ENCODE data around the gene VWA1. TPM values are rescaled to one million over a fixed set of nuclear protein-coding genes. Genes with fewer than 3 reads are reported as not detected.
"Not testable (repeated sequence)": the region's sequence is repeated elsewhere in the genome, so short reads cannot be mapped to it uniquely, and the experiment has no call there.

Gene VWA1
- total RNA-seq, 2 donors from 2014 or later: 47.1 to 55.5 TPM

DNA sequence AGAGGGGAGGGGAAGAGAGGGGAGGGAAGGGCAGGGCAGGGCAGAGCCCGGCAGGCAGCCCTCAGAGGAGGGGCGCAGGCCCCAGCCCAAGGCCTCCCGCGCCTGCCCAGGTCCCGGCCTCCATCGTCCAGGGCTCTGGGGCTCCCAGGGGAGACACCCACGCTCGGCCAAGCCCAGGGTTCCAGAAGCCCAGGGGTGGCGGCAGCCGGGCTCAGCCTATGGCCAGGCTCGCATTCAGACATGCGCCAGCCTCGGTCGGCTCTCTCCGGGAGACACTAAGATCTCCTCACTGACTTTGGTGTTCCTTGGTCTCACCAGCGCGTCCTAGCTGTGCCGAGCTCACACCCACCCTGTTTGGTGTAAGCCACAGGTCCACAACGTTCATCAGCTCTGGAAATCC lies 7.3 kb upstream of the VWA1 start:
- 81 to 82% methylated on average over 8 to 15 of the region's 19 CpGs for WGBS, 2 donors
- peaks cover 49% of the 10 kb centered on the region for H3K4me1 ChIP-seq
- H3K27me3 ChIP-seq: no peaks in the 10 kb centered on the region
- no peaks in the 10 kb centered on the region for H3K9me3 ChIP-seq
- TF ChIP-seq, protein P1, sequence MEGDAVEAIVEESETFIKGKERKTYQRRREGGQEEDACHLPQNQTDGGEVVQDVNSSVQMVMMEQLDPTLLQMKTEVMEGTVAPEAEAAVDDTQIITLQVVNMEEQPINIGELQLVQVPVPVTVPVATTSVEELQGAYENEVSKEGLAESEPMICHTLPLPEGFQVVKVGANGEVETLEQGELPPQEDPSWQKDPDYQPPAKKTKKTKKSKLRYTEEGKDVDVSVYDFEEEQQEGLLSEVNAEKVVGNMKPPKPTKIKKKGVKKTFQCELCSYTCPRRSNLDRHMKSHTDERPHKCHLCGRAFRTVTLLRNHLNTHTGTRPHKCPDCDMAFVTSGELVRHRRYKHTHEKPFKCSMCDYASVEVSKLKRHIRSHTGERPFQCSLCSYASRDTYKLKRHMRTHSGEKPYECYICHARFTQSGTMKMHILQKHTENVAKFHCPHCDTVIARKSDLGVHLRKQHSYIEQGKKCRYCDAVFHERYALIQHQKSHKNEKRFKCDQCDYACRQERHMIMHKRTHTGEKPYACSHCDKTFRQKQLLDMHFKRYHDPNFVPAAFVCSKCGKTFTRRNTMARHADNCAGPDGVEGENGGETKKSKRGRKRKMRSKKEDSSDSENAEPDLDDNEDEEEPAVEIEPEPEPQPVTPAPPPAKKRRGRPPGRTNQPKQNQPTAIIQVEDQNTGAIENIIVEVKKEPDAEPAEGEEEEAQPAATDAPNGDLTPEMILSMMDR (IDR thresholded peaks at IDR 0.05): no peak
- no peak for TF ChIP-seq POLR2A (IDR thresholded peaks at IDR 0.05)
- no peak for ATAC-seq
- no peaks in the 10 kb centered on the region for H3K36me3 ChIP-seq (replicated peaks in 1 of 2; ENCODE audit: insufficient read depth in 1 of 2, low read depth in 2 of 2)
- intact Hi-C loops (cut with DNase I): no loop called here
- no peak overlapping the region for H3K4me3 ChIP-seq
- no peak overlapping the region for H3K27ac ChIP-seq
- no peak for DNase-seq

DNA sequence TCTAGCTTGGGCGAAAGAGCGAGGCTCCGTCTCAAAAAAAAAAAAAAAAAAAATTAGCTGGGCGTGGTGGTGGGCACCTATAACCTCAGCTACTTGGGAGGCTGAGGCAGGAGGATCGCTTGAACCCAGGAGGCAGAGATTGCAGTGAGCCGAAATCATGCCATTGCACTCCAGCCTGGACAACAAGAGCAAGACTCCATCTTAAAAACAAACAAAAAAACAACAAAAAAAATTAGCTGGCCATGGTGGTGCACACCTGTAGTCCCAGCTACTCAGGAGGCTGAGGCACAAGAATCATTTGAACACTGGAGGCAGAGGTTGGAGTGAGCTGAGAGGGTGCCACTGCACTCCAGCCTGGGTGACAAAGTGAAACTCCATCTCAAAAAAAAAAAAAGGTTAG lies 6.5 kb upstream of the VWA1 start:
- ATAC-seq; DNase-seq; H3K27me3 ChIP-seq; H3K4me3 ChIP-seq; H3K36me3 ChIP-seq (replicated peaks in 1 of 2; ENCODE audit: insufficient read depth in 1 of 2, low read depth in 2 of 2); H3K9me3 ChIP-seq; intact Hi-C loops (cut with DNase I): not testable (repeated sequence)
- Histone ChIP-seq H3K27ac (peak overlapping the region in 1 of 4 donors; percentile 94), H3K4me1 (peaks cover 57% of the 10 kb centered on the region)
- 93 to 96% methylated on average over 6 of the region's 6 CpGs for WGBS, 2 donors

DNA sequence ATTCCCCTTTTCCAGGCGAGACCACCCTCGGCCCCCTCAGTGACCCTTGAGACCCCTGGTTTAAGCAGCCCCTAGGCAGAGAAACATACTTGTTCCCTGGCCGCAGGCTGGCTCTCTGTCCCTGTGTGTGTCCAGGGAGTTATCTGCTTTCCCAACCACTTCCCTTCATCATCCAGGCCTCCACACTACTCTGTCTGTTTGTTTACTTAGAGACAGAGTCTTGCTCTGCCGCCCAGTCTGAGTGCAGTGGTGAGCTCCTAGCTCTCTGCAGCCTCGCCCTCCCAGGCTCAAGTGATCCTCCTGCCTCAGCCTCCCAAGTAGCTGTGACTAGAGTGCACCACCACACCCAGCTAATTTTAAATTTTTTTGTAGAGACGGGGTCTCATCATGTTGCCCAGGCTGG lies 5.8 kb upstream of the VWA1 start:
- H3K4me3 ChIP-seq: no peak overlapping the region
- H3K36me3 ChIP-seq (replicated peaks in 1 of 2; ENCODE audit: insufficient read depth in 1 of 2, low read depth in 2 of 2): no peaks in the 10 kb centered on the region
- peaks cover 64% of the 10 kb centered on the region for H3K4me1 ChIP-seq
- H3K27me3 ChIP-seq: no peaks in the 10 kb centered on the region
- H3K27ac ChIP-seq: peak overlapping the region; percentile 78 to 94 (median 93)
- TF ChIP-seq, protein P1 (IDR thresholded peaks at IDR 0.05): no peak
- TF ChIP-seq POLR2A (IDR thresholded peaks at IDR 0.05): no peak
- 59 to 66% methylated on average over 6 of the region's 6 CpGs for WGBS, 2 donors
- H3K9me3 ChIP-seq: no peaks in the 10 kb centered on the region
- DNase-seq (no peak), ATAC-seq (no peak)
- intact Hi-C loops (cut with DNase I): no loop called here

DNA sequence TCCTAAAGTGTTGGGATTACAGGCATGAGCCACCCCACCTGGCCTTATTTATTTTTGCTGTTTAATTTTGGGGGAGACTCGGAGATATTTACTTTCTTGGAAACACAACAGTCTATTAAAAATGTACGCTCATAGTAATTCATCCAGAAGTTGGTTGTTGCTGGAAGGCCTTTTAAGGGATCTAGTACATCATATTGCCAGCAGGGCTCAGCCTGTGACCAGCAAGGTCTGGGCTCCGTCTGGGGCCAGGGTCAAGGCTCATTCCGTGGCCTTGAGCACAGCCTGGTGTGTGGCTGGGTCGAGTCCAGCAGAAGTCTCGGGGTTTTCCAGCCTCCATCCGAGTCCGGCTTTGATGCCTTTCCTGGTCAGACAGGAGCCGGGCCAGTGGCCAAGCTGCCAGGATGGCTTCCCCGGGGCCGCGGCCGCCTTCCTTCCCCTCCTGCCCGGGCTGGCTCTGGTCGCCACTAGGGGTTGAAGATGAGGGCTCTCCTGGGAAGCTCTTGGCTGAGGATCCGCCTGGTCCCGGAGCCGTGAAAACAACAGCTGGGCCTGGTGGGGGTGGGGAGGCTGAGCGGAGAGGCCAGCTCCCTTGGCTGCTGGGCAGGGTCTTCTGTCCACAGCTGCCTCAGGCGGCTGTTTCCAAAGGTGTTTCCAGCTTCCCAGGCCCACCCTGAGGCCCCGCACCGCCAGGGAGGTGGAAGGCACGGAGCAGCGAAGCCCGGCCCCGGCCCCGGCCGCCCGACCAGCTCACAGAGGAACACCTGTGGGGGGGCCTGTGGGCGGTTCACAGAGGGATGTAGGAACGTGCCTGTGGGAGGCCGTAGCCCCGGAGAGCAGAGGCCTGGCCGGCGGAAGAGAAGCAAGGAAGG lies 5.1 kb upstream of the VWA1 start:
- intact Hi-C loops (cut with DNase I): no loop called here
- Histone ChIP-seq H3K4me1 (peaks cover 71% of the 10 kb centered on the region), H3K4me3 (no peak overlapping the region), H3K27ac (peak overlapping the region; percentile 78 to 94 (median 93)), H3K27me3 (no peaks in the 10 kb centered on the region), H3K36me3 (replicated peaks in 1 of 2; ENCODE audit: insufficient read depth in 1 of 2, low read depth in 2 of 2) (no peaks in the 10 kb centered on the region), H3K9me3 (no peaks in the 10 kb centered on the region)
- ATAC-seq: peak; percentile 50
- peak; percentile 76 to 91 (median 87) for DNase-seq
- TF ChIP-seq, protein P1 (IDR thresholded peaks at IDR 0.05): peak in 5 of 7 experiments; percentile 12 to 42 (median 29)
- TF ChIP-seq POLR2A (IDR thresholded peaks at IDR 0.05): peak in 2 of 3 donors; percentile 38 to 50
- WGBS, 2 donors: 8 to 30% methylated on average over 14 to 22 of the region's 35 CpGs

DNA sequence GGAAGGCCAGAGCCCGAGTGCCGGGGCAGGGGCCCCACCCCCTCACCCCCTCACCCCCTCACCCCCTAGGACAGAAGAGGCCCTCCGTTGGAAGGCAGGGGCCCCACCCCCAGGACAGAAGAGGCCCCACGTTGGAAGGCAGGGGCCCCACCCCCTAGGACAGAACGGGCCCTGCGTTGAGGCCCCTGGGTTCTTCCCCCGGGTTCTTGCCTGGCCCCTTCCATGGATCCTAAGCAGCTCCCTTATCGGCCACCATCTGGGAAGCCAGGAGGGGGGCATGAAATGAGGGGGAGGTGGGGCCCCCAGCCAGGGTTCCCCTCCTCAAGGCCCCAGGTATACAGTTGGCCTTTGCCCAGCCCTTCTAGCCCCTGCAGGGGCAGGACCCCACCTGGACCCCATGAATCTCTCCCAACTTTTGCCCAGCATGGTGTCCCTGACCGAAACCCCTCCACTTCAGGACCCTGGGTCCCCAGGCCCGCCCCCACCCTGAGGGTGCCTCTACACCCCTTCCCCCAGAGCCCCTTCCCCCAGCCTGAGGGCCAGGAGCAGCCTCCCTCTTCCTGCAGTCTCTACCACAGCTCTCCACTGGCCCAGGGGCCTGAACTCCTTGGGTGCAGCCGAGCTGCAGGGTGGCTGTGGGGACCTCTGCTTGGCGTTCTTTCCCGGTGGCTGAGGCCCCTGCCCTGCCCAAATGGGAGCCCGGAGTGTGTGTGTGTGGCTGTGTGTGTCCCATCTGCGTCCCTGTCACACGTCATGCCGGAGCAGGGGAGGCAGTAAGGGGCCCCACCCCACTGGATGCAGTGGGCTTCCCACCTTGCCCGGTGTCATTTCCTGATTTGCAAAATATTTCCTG lies 4.3 kb upstream of the VWA1 start:
- H3K36me3 ChIP-seq (replicated peaks in 1 of 2; ENCODE audit: insufficient read depth in 1 of 2, low read depth in 2 of 2): no peaks in the 10 kb centered on the region
- ATAC-seq (no peak), DNase-seq (no peak)
- no peaks in the 10 kb centered on the region for H3K27me3 ChIP-seq
- 61 to 79% methylated on average over 10 to 18 of the region's 18 CpGs for WGBS, 2 donors
- peak overlapping the region; percentile 78 to 94 (median 93) for H3K27ac ChIP-seq
- TF ChIP-seq POLR2A (IDR thresholded peaks at IDR 0.05): no peak
- TF ChIP-seq, protein P1 (IDR thresholded peaks at IDR 0.05): no peak
- H3K4me3 ChIP-seq: no peak overlapping the region
- intact Hi-C loops (cut with DNase I): no loop called here
- H3K9me3 ChIP-seq: no peaks in the 10 kb centered on the region
- H3K4me1 ChIP-seq: peaks cover 76% of the 10 kb centered on the region
